Neutrophil (primary cell): Measurements from ENCODE around the gene UACA.

Source experiments
- H3K27ac ChIP-seq: fragments of 200-600 bp; sonication (generic); 2 replicates; pipeline ENCODE4 v1.5.1; 2016; ENCODE audit warnings: mild to moderate bottlenecking, moderate library complexity
- H3K27me3 ChIP-seq: fragments of 200-600 bp; sonication (generic); 2 replicates; pipeline ENCODE4 v1.6.0; 2016; ENCODE audit warnings: mild to moderate bottlenecking
- H3K36me3 ChIP-seq: fragments of 200-600 bp; sonication (generic); 2 replicates; pipeline ENCODE4 v1.5.1; 2017
- H3K4me1 ChIP-seq, 2 experiments: fragments of 200-600 bp in 1 of 2; sonication (generic) in 1 of 2; 1 replicate in 1 of 2; 2 replicates in 1 of 2; pipeline versions ENCODE4 v1.5.1 to v1.6.1; 2013 to 2016; ENCODE audit warnings: low read depth in 1 of 2, low read length in 1 of 2, mild to moderate bottlenecking in 1 of 2, moderate library complexity in 1 of 2; ENCODE audit not compliant: control insufficient read depth in 1 of 2, insufficient read depth in 1 of 2
- H3K4me3 ChIP-seq, 2 experiments: fragments of 200-600 bp in 1 of 2; sonication (generic) in 1 of 2; 1 replicate in 1 of 2; 2 replicates in 1 of 2; pipeline ENCODE4 v1.5.1; 2013 to 2016; ENCODE audit warnings: low read depth in 1 of 2, low read length in 1 of 2, mild to moderate bottlenecking in 1 of 2, moderate library complexity in 1 of 2
- H3K9me3 ChIP-seq: fragments of 200-600 bp; sonication (generic); 2 replicates; pipeline ENCODE4 v1.5.1; 2016
- CTCF ChIP-seq: fragments of 200-600 bp; sonication (generic); IDR thresholded peaks from 2 replicates; pipeline ENCODE4 v1.5.1; 2016; ENCODE audit warnings: antibody characterized with exemption

Gene UACA

GRCh38 chr15:70789213-70789612 lies 25.9 kb upstream of the UACA start:
- H3K4me1 ChIP-seq, result no peaks in the 10 kb centered on the region

GRCh38 chr15:70788114-70789049 lies 25.0 kb upstream of the UACA start:
- H3K4me3 ChIP-seq, result no peak overlapping the region
- no peaks in the 10 kb centered on the region for H3K36me3 ChIP-seq
- H3K27ac ChIP-seq, result no peak overlapping the region
- no peaks in the 10 kb centered on the region for H3K9me3 ChIP-seq
- H3K4me1 ChIP-seq, result no peaks in the 10 kb centered on the region
- TF ChIP-seq CTCF, result no peak
- H3K27me3 ChIP-seq, result peaks cover 13% of the 10 kb centered on the region

More at GRCh38 chr15:70789213-70789612, 25.9 kb upstream of the UACA start:
- Histone ChIP-seq H3K27me3 (peaks cover 5% of the 10 kb centered on the region), H3K9me3 (no peaks in the 10 kb centered on the region), H3K27ac (no peak overlapping the region), H3K4me3 (no peak overlapping the region), H3K36me3 (no peaks in the 10 kb centered on the region)
- TF ChIP-seq CTCF, result no peak

- Histone ChIP-seq H3K27me3 (peaks cover 21% of the 10 kb centered on the region), H3K27ac (no peak overlapping the region), H3K4me3 (no peak overlapping the region), H3K4me1 (no peaks in the 10 kb centered on the region), H3K9me3 (no peaks in the 10 kb centered on the region), H3K36me3 (no peaks in the 10 kb centered on the region)
- no peak for TF ChIP-seq CTCF
These were observed 23.6 kb upstream of the UACA start for GRCh38 chr15:70786996-70787395.

GRCh38 chr15:70783610-70784022 lies 20.3 kb upstream of the UACA start:
- H3K36me3 ChIP-seq, result no peaks in the 10 kb centered on the region
- no peak overlapping the region for H3K27ac ChIP-seq
- peaks cover 26% of the 10 kb centered on the region for H3K27me3 ChIP-seq
- no peak for TF ChIP-seq CTCF
- H3K4me1 ChIP-seq, result no peaks in the 10 kb centered on the region
- no peak overlapping the region for H3K4me3 ChIP-seq
- H3K9me3 ChIP-seq, result no peaks in the 10 kb centered on the region

- H3K36me3 ChIP-seq, result no peaks in the 10 kb centered on the region
- H3K4me1 ChIP-seq, result no peaks in the 10 kb centered on the region
- no peaks in the 10 kb centered on the region for H3K9me3 ChIP-seq
- no peak overlapping the region for H3K27ac ChIP-seq
- peaks cover 26% of the 10 kb centered on the region for H3K27me3 ChIP-seq
- no peak overlapping the region for H3K4me3 ChIP-seq
- TF ChIP-seq CTCF, result no peak
These were observed 19.7 kb upstream of the UACA start for GRCh38 chr15:70783041-70783440.
